GM21423 (cell line): ENCODE data around the gene PPP1R12B.
"Not testable (repeated sequence)": the region's sequence is repeated elsewhere in the genome, so short reads cannot be mapped to it uniquely, and the experiment has no call there.

ENCODE experiments used
- ATAC-seq: cut with Tn5 transposase; IDR thresholded peaks from one replicate; pipeline ENCODE4 v1.9.1; 2021; ENCODE audit warnings: mild to moderate bottlenecking, moderate library complexity; ENCODE audit not compliant: unreplicated experiment

Gene PPP1R12B

GRCh38 chr1:202438393-202439174, 90.1 kb downstream of the PPP1R12B start:
- no peak for ATAC-seq

GRCh38 chr1:202439308-202439707, 90.8 kb downstream of the PPP1R12B start:
- no peak for ATAC-seq

GRCh38 chr1:202448140-202448539, 99.6 kb downstream of the PPP1R12B start:
- not testable (repeated sequence) for ATAC-seq

GRCh38 chr1:202451641-202452040, 103.1 kb downstream of the PPP1R12B start:
- ATAC-seq: not testable (repeated sequence)

GRCh38 chr1:202452508-202452907, 104.0 kb downstream of the PPP1R12B start:
- no peak for ATAC-seq

- ATAC-seq: not testable (repeated sequence)
Observed at GRCh38 chr1:202456372-202457169, 108.1 kb downstream of the PPP1R12B start.

GRCh38 chr1:202458651-202459050, 110.2 kb downstream of the PPP1R12B start:
- ATAC-seq: not testable (repeated sequence)

- ATAC-seq: not testable (repeated sequence)
Observed at GRCh38 chr1:202459470-202460142, 111.1 kb downstream of the PPP1R12B start.

- ATAC-seq: not testable (repeated sequence)
Observed at GRCh38 chr1:202460143-202460495, 111.6 kb downstream of the PPP1R12B start.

- no peak for ATAC-seq
Observed at GRCh38 chr1:202462342-202463076, 114.0 kb downstream of the PPP1R12B start.

- not testable (repeated sequence) for ATAC-seq
Observed at GRCh38 chr1:202464153-202464742, 115.7 kb downstream of the PPP1R12B start.

GRCh38 chr1:202465644-202466270, 117.3 kb downstream of the PPP1R12B start:
- not testable (repeated sequence) for ATAC-seq

- ATAC-seq: not testable (repeated sequence)
Observed at GRCh38 chr1:202466339-202466738, 117.8 kb downstream of the PPP1R12B start.

GRCh38 chr1:202467381-202467780, 118.9 kb downstream of the PPP1R12B start:
- not testable (repeated sequence) for ATAC-seq

GRCh38 chr1:202468695-202469094, 120.2 kb downstream of the PPP1R12B start:
- ATAC-seq: not testable (repeated sequence)

GRCh38 chr1:202469123-202469522, 120.6 kb downstream of the PPP1R12B start:
- ATAC-seq: not testable (repeated sequence)

- no peak for ATAC-seq
Observed at GRCh38 chr1:202471246-202471645, 122.7 kb downstream of the PPP1R12B start.

- not testable (repeated sequence) for ATAC-seq
Observed at GRCh38 chr1:202472347-202473124, 124.0 kb downstream of the PPP1R12B start.
